SK-N-MC (cell line): ENCODE data around the gene AIM2.
"Not testable (repeated sequence)": the region's sequence is repeated elsewhere in the genome, so short reads cannot be mapped to it uniquely, and the experiment has no call there.

Experiments
- DNase-seq: peaks from one replicate; pipeline ENCODE4 v3.0.0-alpha.2; 2011; ENCODE audit warnings: low read depth, low spot score
- H3K27ac ChIP-seq: fragments of 200-600 bp; sonication (generic); 2 replicates; pipeline ENCODE4 v1.5.1; 2016; ENCODE audit warnings: mixed run types
- H3K36me3 ChIP-seq: fragments of 200-600 bp; sonication (generic); 2 replicates; pipeline ENCODE4 v1.6.1; 2017; ENCODE audit warnings: antibody characterized with exemption, low read length, mixed read lengths; ENCODE audit not compliant: insufficient read depth
- H3K4me3 ChIP-seq: fragments of 200-600 bp; sonication (generic); 2 replicates; pipeline ENCODE4 v1.5.1; 2016
- H3K9ac ChIP-seq: fragments of 200-600 bp; sonication (generic); 2 replicates; pipeline ENCODE4 v1.8.0; 2017; ENCODE audit warnings: mixed run types, mixed read lengths; ENCODE audit not compliant: insufficient read length
- H3K9me3 ChIP-seq: fragments of 200-600 bp; sonication (generic); 2 replicates; pipeline ENCODE4 v1.6.1; 2017; ENCODE audit warnings: low read depth, mild to moderate bottlenecking, antibody characterized with exemption, low read length, moderate library complexity, mixed read lengths
- EZH2 ChIP-seq: fragments of 200-600 bp; sonication (generic); IDR thresholded peaks from one replicate; pipeline ENCODE4 v1.6.1; 2017; ENCODE audit warnings: antibody characterized with exemption
- FOXP2 ChIP-seq: optimal IDR thresholded peaks from 2 replicates; pipeline ENCODE3; 2011; ENCODE audit warnings: mild to moderate bottlenecking, moderate library complexity; ENCODE audit not compliant: insufficient read depth; ENCODE audit errors: extremely low read length, control extremely low read depth
- POLR2AphosphoS5 ChIP-seq: IDR thresholded peaks from 2 replicates; pipeline ENCODE4 v1.6.1; 2012; ENCODE audit warnings: mild to moderate bottlenecking, low read depth, low read length, borderline replicate concordance

The AIM2 gene

DNA sequence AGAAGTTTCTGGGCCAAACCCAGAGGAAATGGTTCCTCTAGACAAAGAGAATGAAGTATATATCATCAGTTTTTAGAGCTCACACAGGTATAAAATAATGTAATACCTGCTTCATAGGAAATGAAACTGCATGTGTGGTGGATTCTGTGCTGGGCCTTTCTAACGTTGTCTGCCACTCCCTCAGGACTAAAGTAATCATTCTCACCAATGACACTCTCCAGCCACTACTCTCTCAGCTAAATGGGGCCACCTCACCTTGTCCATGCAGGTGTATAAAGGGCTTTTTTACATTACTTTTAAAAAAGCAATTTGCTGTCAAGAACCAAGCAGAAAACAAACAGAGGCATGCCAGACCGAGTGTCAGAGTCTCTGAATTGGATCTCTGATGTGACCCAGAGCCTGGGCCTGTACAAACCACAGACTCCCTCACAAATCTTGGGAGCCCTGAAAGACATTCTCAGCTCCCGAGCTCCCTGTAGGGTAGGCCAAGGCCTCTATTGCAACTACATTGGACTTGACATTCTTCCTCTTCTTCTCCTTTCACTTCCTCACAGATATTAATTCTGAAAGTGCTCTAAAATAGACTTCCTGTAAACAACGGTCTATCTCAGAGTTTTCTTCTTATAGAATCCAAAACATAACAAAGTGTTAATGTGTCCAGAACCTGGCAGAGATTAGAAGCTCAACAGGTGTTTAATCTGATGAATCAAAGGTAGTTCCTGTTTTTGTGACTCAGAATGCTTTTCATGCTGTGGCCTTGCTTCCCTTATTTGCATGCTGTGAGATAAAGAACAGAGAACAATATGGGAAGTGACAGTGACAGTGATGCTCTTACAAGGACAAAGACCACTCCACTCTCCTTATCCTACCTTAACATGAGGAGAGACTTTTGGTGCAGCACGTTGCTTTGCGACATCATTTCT is 8.6 kb downstream of the AIM2 start:
- no peaks in the 10 kb centered on the region for H3K36me3 ChIP-seq
- no peak for TF ChIP-seq POLR2AphosphoS5
- TF ChIP-seq EZH2: no peak
- no peak for TF ChIP-seq FOXP2
- no peak for DNase-seq

DNA sequence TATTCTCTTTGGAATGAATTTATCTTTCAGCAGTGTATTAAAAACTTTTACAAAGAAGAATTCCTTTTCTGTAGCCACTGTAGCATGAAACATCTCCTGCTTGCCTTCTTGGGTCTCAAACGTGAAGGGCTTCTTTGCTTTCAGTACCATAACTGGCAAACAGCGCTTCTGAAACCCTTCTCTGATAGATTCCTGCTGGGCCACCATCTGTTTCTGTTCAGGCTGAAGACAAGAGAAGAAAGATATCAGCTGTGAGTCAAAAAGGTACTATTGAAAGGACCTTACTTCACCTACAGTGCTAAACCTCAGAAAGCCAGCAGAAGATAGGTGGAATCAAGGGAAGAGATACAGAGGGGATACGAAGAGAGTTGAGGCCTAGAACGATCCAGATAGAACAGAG is 10.5 kb downstream of the AIM2 start:
- Histone ChIP-seq H3K4me3 (no peak overlapping the region), H3K9ac (no peak overlapping the region), H3K9me3 (no peaks in the 10 kb centered on the region), H3K27ac (no peak overlapping the region), H3K36me3 (no peaks in the 10 kb centered on the region)
- TF ChIP-seq EZH2 (no peak), POLR2AphosphoS5 (no peak), FOXP2 (no peak)
- no peak for DNase-seq

More for the DNA sequence above, 8.6 kb downstream of the AIM2 start:
- Histone ChIP-seq H3K9ac (no peak overlapping the region), H3K4me3 (no peak overlapping the region), H3K27ac (no peak overlapping the region), H3K9me3 (no peaks in the 10 kb centered on the region)

- DNase-seq: no peak
- Histone ChIP-seq H3K27ac (no peak overlapping the region), H3K9me3 (no peaks in the 10 kb centered on the region), H3K4me3 (no peak overlapping the region), H3K9ac (no peak overlapping the region), H3K36me3 (no peaks in the 10 kb centered on the region)
- TF ChIP-seq POLR2AphosphoS5: no peak
- no peak for TF ChIP-seq FOXP2
- TF ChIP-seq EZH2: no peak
These were observed 11.5 kb downstream of the AIM2 start for GRCh38 chr1:159065106-159065505.

DNA sequence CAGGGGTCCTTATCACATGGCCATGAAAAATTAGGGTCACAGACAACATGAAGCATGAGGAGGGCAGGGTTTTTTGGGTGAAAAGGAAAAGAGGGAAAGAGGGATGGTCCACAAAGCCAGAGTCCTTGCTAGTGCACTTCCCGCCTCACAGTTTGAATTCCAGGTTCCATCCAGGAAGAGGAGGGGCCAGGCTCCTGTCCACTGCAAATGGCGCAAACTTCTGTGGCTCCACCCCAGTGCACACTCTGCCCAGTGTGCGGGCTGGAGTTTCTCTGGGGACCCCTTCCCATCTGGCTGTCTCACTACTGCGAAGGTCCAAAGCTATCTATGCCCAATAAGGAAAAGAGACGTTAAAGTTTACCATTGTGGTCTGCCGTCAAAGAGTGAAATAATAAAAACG is 17.8 kb downstream of the AIM2 start:
- no peak for DNase-seq
- TF ChIP-seq EZH2 (no peak), POLR2AphosphoS5 (no peak), FOXP2 (no peak)
- H3K36me3 ChIP-seq: peaks cover 8% of the 10 kb centered on the region; the same call in 1 of the 2 replicates
- H3K4me3 ChIP-seq: no peak overlapping the region
- H3K9me3 ChIP-seq: no peaks in the 10 kb centered on the region
- H3K27ac ChIP-seq: no peak overlapping the region
- H3K9ac ChIP-seq: no peak overlapping the region

DNA sequence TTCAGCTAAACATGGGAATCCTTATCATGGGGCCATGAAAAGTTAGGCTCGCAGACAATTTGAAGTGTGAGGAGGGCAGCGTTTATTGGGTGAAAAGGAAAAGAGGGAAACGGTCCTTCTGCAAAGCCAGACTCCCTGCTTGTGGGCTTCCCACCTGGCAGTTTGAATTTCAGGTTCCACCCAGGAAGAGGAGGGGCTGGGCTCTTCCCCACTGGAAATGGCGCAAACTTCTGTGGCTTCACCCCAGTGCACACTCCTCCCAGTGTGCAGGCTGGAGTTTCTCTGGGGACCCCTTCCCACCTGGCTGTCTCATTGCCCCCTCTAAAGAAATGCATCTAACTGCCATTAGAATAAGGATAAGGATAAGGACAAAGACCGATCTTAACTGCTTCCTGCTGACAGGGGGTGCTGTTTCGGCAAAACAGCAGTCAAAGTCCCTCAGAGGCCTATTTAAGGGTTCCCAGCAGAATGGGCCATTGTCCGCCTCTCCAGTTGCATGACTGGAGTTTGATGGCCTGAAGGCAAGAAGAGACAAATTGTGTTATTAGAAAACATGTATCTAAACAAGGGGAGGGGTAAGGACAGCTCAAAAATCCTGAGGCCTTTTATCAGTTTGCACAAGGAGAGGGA is 20.4 kb downstream of the AIM2 start:
- TF ChIP-seq POLR2AphosphoS5 (no peak), FOXP2 (no peak), EZH2 (no peak)
- H3K9ac ChIP-seq: no peak overlapping the region
- no peak overlapping the region for H3K27ac ChIP-seq
- peaks cover 33% of the 10 kb centered on the region for H3K36me3 ChIP-seq
- H3K9me3 ChIP-seq: no peaks in the 10 kb centered on the region
- no peak overlapping the region for H3K4me3 ChIP-seq
- DNase-seq: no peak

GRCh38 chr1:159055181-159055641 is 21.4 kb downstream of the AIM2 start:
- Histone ChIP-seq H3K9ac (no peak overlapping the region), H3K4me3 (no peak overlapping the region), H3K36me3 (peaks cover 39% of the 10 kb centered on the region), H3K9me3 (no peaks in the 10 kb centered on the region), H3K27ac (no peak overlapping the region)
- peak; percentile 60; the same call in 1 of the 2 replicates for TF ChIP-seq POLR2AphosphoS5
- no peak for TF ChIP-seq EZH2
- no peak for TF ChIP-seq FOXP2
- peak; percentile 94 for DNase-seq

DNA sequence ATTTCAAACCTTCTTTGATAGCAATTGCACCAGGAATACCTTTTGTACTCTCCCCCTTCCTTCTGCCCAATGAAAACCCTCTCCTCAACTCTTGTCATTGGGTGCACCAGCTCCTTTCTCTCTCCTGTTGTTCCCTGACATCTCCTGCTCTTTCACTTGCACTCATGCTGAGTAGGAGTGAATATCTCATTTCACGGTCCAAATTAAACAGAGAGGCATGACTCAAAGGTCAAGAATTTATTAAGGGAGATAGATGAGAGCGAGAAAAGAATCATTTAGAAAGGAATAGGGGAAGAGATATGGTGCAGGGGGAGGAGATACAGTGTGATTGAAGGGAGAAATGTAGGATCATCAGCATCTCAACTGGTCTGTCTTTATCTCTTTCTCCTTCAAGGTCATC is 22.1 kb downstream of the AIM2 start:
- H3K36me3 ChIP-seq: peaks cover 40% of the 10 kb centered on the region
- DNase-seq: no peak
- H3K27ac ChIP-seq: no peak overlapping the region
- H3K9ac ChIP-seq: no peak overlapping the region
- TF ChIP-seq POLR2AphosphoS5 (no peak), EZH2 (no peak), FOXP2 (no peak)
- no peak overlapping the region for H3K4me3 ChIP-seq
- no peaks in the 10 kb centered on the region for H3K9me3 ChIP-seq

GRCh38 chr1:159051436-159051835 is 25.1 kb downstream of the AIM2 start:
- peaks cover 40% of the 10 kb centered on the region for H3K36me3 ChIP-seq
- H3K9me3 ChIP-seq: no peaks in the 10 kb centered on the region
- no peak overlapping the region for H3K27ac ChIP-seq
- H3K4me3 ChIP-seq: no peak overlapping the region
- no peak for DNase-seq
- no peak for TF ChIP-seq EZH2
- no peak for TF ChIP-seq POLR2AphosphoS5
- H3K9ac ChIP-seq: no peak overlapping the region

GRCh38 chr1:159046486-159046885 is 30.1 kb downstream of the AIM2 start:
- H3K27ac ChIP-seq, H3K9ac ChIP-seq, H3K9me3 ChIP-seq, H3K4me3 ChIP-seq, DNase-seq: not testable (repeated sequence)
- peaks cover 11% of the 10 kb centered on the region; the same call in 1 of the 2 replicates for H3K36me3 ChIP-seq
